Activated CD4-positive, alpha-beta T cell treated with anti-CD3 and anti-CD28 coated beads, Interleukin-2, amount 50 U/mL, for 48 hours (primary cell): ENCODE data around the gene ITGAD.
A peak's percentile ranks its signal among the peaks of the same experiment; 100 is the strongest.
"Not testable (repeated sequence)": the region's sequence is repeated elsewhere in the genome, so short reads cannot be mapped to it uniquely, and the experiment has no call there.

Source experiments
- DNase-seq, 2 experiments: peaks; one replicate each; pipeline ENCODE4 v3.0.0-alpha.2; 2020

The ITGAD gene

GRCh38 chr16:31404353-31405064 lies 11.4 kb downstream of the ITGAD start:
- no peak for DNase-seq

DNA sequence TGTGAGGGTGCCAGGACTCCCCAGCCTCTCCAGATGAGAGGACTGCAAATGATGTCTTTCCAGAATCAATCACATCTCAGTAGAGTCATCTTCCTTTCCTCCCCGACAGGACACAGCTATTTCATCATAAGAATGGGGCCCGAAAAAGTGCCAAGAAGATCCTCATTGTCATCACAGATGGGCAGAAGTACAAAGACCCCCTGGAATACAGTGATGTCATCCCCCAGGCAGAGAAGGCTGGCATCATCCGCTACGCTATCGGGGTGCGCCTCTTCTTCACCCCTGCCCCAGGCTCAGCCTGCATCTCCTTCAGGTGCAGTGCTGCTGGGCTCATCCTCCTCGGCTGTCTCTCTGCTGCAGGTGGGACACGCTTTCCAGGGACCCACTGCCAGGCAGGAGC lies 14.3 kb downstream of the ITGAD start:
- DNase-seq = no peak

- no peak for DNase-seq
These were observed 16.3 kb downstream of the ITGAD start for GRCh38 chr16:31409433-31409832.

- DNase-seq = no peak
These were observed 16.9 kb downstream of the ITGAD start for GRCh38 chr16:31410082-31410481.

DNA sequence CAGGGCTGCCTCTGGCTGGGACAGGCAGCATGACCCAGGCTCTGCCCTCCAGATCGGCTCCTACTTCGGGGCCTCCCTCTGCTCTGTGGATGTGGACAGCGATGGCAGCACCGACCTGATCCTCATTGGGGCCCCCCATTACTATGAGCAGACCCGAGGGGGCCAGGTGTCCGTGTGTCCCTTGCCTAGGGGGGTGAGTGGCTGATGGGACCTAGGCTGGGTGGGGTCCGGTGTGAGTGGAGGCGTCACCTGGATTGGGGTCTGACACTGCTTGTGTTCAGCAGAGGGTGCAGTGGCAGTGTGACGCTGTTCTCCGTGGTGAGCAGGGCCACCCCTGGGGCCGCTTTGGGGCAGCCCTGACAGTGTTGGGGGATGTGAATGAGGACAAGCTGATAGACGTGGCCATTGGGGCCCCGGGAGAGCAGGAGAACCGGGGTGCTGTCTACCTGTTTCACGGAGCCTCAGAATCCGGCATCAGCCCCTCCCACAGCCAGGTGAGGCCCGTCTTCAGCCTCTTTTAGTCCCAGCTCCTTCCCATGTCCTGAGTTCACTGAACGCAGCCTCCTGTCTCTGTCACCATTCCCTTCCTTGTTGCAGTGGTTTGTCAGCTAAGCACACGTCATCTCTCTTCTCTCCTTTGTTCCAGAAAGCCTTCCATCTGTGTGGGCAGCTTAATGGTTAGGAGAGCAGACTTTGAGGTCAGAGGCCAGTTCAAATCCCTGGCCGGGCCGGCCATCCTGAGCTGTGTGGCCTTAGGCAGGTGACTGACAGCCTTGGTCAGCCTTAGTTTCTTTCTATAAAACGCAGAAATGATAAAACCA lies 18.1 kb downstream of the ITGAD start:
- no peak for DNase-seq

GRCh38 chr16:31412750-31413149 lies 19.6 kb downstream of the ITGAD start:
- no peak for DNase-seq

DNA sequence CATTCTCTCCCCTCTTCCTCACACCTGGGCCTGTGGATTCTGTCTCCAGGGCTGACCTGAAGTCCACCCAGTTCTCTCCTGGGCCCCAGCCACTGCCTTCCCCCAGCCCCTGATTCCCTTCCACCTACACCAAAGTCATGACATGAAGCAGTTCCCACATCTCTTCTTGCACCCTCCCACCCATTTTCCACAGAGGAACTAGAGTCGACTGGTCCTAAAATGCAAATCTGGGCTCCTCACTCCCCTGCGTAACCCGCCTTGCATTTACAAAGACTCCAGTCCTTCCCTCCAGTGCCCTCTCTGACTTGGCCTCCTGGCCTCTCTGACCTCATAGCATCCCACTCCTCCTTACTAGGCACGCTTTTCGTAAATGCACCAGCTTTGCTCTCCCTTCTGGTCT lies 20.2 kb downstream of the ITGAD start:
- no peak for DNase-seq

GRCh38 chr16:31413943-31414342 lies 20.8 kb downstream of the ITGAD start:
- no peak for DNase-seq

- no peak for DNase-seq
These were observed 21.6 kb downstream of the ITGAD start for GRCh38 chr16:31414706-31415105.

DNA sequence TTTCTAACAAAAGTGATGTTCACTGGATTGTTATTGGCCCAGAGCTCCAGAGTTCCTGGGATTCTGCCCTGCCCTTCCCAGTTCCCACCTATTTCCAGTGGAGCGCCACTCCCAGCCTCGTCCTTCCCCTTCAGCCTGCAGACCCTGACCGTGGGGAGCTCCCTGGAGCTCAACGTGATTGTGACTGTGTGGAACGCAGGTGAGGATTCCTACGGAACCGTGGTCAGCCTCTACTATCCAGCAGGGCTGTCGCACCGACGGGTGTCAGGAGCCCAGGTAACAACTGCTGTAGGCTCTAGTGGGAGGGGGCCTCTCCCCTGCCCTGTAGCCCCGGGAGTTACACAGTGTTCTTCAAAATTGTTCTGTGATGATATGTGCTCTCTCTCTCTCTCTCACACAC lies 23.2 kb downstream of the ITGAD start:
- DNase-seq = no peak

GRCh38 chr16:31417036-31417435 lies 23.9 kb downstream of the ITGAD start:
- not testable (repeated sequence) for DNase-seq

- no peak for DNase-seq
These were observed 24.8 kb downstream of the ITGAD start for GRCh38 chr16:31417916-31418315.

- DNase-seq = no peak
These were observed 26.9 kb downstream of the ITGAD start for GRCh38 chr16:31420037-31420436.

DNA sequence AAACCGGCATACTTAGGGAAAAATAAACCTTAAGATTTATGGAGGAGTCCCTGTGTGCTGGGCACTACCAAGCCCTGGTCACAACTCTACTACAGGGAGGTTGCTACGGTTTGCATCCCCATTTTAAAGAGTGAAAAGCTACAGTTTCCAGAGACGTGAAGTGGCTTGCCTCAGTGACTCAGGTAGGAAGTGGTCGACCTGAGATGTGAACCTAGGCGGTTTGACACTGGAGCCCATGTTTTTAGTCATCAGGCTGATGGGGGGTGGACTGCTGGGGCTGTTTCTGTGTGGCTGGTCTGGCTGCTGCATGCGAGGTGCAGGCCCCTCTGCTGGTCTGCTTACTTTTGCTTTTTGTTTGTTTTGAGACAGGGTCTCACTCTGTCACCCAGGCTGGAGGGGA lies 28.5 kb downstream of the ITGAD start:
- DNase-seq = peak; percentile 54 to 72

GRCh38 chr16:31423241-31423640 lies 30.1 kb downstream of the ITGAD start:
- DNase-seq = no peak

DNA sequence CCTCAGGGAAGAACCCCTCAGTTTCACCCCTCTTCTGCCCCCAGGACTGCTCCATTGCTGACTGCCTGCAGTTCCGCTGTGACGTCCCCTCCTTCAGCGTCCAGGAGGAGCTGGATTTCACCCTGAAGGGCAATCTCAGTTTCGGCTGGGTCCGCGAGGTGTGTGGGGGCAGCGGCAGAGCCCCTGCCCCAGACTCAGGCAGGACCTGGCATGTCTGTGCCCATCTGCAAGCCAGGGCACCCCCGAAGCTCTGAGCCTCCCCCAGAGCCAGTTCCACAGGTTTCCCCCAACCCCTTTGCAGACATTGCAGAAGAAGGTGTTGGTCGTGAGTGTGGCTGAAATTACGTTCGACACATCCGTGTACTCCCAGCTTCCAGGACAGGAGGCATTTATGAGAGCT lies 30.7 kb downstream of the ITGAD start:
- DNase-seq = no peak

DNA sequence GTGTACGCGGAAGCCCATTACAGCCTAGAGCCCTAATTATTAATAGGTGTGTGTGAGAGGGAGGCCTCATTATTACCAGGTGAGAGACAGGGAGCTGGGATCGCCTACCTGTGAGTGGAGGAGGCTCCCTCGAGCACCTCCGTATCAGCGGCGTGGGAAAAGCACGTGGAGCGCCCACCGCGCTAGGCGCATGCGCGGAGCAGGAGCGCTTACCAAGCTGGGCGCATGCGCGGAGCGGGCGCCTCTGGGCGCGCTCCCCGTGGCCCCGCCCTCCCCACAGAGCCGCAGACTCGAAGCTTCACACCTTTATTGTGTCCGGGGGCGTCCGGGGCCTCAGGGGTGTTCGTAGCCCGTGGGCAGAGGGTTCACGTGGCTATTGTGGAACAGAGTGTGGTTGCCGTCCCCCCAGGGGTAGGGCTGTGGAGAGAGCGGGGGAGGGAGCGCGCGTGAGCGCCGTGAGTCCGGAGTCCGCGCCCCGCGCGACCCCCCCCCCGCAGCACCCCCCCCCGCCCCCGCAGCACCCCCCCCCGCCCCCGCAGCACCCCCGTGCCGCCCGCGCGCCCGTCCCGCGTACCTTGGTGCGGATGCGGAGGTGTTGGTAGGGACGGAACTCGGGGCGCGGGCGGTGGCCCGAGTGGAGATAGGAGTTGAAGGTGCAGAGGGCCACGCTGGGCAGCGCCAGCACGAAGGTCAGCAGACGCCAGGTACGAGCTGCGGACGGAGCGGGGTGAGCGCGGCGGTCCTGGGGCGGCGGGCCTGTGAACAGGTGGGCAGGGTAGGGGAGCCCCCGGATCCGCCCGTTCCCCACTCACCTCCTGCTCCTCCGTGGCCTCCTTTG lies 34.5 kb downstream of the ITGAD start:
- peak; percentile 38 to 44 for DNase-seq

GRCh38 chr16:31428279-31428597 lies 35.1 kb downstream of the ITGAD start, which contains the start of gene COX6A2:
TSS of gene COX6A2 (minus strand) at chr16:31428360. CDS start at chr16:31428325, 35 bp downstream.
- no peak for DNase-seq

- no peak for DNase-seq
These were observed 35.6 kb downstream of the ITGAD start for GRCh38 chr16:31428638-31429247.

- no peak for DNase-seq
These were observed 36.2 kb downstream of the ITGAD start for GRCh38 chr16:31429314-31429713.

- no peak for DNase-seq
These were observed 36.7 kb downstream of the ITGAD start for GRCh38 chr16:31429796-31430195.

DNA sequence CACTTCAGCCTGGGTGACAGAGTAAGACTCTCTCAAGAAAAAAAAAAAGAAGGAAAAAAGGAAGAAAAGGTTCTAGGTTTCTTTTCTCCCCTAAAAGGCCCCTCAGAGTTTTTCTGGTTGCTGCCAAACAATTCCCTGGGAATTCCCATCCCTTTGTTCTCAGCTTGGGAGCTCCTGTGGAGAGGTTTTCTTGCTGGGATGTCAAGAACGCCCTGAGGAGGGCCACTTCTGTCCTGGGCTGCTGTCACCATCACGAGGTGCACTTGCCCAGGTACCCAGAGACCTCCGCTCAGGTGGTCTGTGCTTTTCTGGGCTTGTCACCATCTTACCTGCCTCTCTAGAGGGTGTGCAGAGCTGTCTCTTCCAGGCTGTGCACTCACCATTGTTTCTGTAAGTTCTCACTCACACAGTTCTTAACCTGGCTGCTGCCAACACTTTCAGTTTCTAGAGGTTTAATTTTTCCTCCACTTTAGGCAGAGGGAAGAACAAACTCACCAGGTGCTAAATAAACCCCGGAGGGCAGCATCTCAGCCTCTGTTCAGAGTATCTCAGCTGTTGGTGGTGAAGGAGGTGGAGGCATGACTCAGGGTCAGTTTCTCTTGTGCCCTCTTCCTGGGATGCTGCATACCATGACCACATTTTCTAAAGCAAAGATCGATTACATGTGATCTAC lies 37.4 kb downstream of the ITGAD start:
- no peak for DNase-seq
